Vagina (tissue), 2 donors: ENCODE data around the gene MAPK13. TPM values are rescaled to one million over a fixed set of nuclear protein-coding genes. Genes with fewer than 3 reads are reported as not detected.
"Not testable (repeated sequence)": the region's sequence is repeated elsewhere in the genome, so short reads cannot be mapped to it uniquely, and the experiment has no call there.

Source experiments
- DNase-seq, 2 donors: peaks; one replicate each; pipeline ENCODE4 v3.0.0-alpha.2; 2017; ENCODE audit errors: extremely low spot score in 2 of 2
- H3K27ac ChIP-seq: fragments of 200-600 bp; sonication (generic); one replicate; pipeline ENCODE4 v1.5.1; 2019
- H3K27me3 ChIP-seq: fragments of 200-600 bp; sonication (generic); one replicate; pipeline ENCODE4 v1.5.1; 2019
- H3K36me3 ChIP-seq, 2 donors: fragments of 200-600 bp; sonication (generic); one replicate each; pipeline ENCODE4 v1.5.1; 2017 to 2019
- H3K4me1 ChIP-seq: fragments of 200-600 bp; sonication (generic); one replicate; pipeline ENCODE4 v1.5.1; 2019
- H3K4me3 ChIP-seq, 2 donors: fragments of 200-600 bp; sonication (generic); 1 replicate in 1 of 2; 2 replicates in 1 of 2; pipeline ENCODE4 v1.5.1; 2016 to 2019
- H3K9me3 ChIP-seq: fragments of 200-600 bp; sonication (generic); one replicate; pipeline ENCODE4 v1.5.1; 2019
- CTCF ChIP-seq, 3 experiments: fragments of 450-650 bp in 2 of 3; fragments of 200-600 bp in 1 of 3; sonication (generic) in 1 of 3; IDR thresholded peaks; one replicate each; pipeline ENCODE4 v1.5.1; 2017 to 2019; ENCODE audit warnings: antibody characterized with exemption in 3 of 3, mild to moderate bottlenecking in 2 of 3, moderate library complexity in 2 of 3
- POLR2A ChIP-seq, 2 donors: fragments of 450-650 bp; IDR thresholded peaks; one replicate each; pipeline ENCODE4 v1.6.1; 2017; ENCODE audit warnings: antibody characterized with exemption in 2 of 2, mild to moderate bottlenecking in 2 of 2, moderate library complexity in 2 of 2
- POLR2AphosphoS5 ChIP-seq, 2 donors: sonication (generic); formaldehyde crosslinking; IDR thresholded peaks; one replicate each; pipeline ENCODE4 v1.9.0; 2017; ENCODE audit warnings: antibody characterized with exemption in 2 of 2, mild to moderate bottlenecking in 2 of 2, low read depth in 1 of 2; ENCODE audit not compliant: insufficient read depth in 1 of 2
- intact Hi-C: fragments of 100-400 bp; cut with DNase I; formaldehyde crosslinking; loops from one replicate; pipeline ENCODE4 v1.15.1; 2023
- total RNA-seq: library from RNA; depleted of rRNA; stranded (reverse); fragments of >200 nt; gene quantifications from one replicate; pipeline ENCODE4 v1.2.3, GENCODE V29; 2016

MAPK13 gene
- total RNA-seq = 21.9 TPM

DNA sequence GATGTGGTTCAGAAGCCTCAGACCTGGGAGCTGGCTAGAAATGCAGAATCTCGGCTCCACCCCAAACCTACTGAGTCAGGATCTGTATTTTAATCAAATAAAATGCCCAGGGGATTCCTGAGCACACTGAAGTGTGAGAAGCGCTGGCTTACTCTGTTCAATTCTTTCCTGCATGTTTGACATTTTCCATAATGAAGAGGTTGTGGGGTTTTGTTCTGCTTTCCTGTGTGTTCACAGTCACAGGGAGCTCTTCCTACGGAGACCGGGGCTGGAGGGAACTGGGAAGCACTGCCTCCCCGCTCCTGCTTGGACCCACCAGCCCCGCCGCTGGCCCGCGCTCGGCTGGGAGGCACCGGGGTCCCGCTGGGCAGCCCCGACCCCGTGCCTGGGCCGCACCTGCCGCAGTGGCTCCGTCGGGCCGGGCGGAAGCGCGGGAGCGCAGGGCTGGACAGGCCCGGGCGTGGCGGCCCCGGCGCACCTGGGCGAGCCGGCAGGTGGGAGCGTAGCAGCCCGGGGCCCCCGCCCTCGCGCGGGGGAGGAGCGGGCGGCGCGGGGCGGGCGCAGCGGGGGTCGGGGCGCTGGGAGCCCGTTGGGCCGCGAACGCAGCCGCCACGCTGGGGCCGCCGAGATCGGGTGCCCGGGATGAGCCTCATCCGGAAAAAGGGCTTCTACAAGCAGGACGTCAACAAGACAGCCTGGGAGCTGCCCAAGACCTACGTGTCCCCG is at the start of gene MAPK13:
TSS of gene MAPK13 (plus strand) at position 573 of the 726 bp plus-strand sequence. CDS start at position 643, 70 bp downstream.
- Histone ChIP-seq H3K9me3 (no peaks in the 10 kb centered on the region), H3K27me3 (no peaks in the 10 kb centered on the region), H3K4me1 (peaks cover 24% of the 10 kb centered on the region), H3K4me3 (peak within 1 kb of the TSS; percentile 50 to 59), H3K36me3 (no peaks in the 10 kb centered on the region), H3K27ac (peak within 1 kb of the TSS; percentile 73)
- intact Hi-C loops = loop anchor here (5.0 kb wide), 1 partner anchor 67 kb away; the partner anchor contains the start of gene BRPF3
- no peak for DNase-seq
- TF ChIP-seq CTCF (IDR thresholded peaks at IDR 0.05) (no peak), POLR2A (IDR thresholded peaks at IDR 0.05) (no peak), POLR2AphosphoS5 (IDR thresholded peaks at IDR 0.05; ENCODE audit: insufficient read depth in 1 of 2, low read depth in 1 of 2) (no peak)

DNA sequence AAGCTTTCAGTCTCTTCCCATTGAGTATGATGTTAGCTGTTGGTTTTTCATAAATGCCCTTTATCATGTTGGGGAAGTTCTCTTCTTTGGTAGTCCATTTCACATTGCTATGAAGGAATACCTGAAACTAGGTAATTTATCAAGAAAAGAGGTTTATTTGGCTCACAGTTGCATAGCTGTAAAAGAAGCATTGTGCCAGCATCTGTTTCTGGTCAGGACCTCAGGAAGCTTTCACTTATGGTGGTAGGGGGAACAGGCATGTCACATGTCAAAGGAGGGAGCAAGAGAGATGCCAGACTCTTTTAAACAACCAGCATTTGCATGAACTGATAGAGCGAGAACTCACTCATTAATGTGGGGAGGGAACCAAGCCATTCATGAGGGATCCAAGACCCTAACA is 48.0 kb upstream of the MAPK13 start:
- intact Hi-C loops = no loop called here
- no peak for DNase-seq
- Histone ChIP-seq H3K36me3 (peaks cover 0 to 56% of the 10 kb centered on the region in 2 donors), H3K27me3 (no peaks in the 10 kb centered on the region), H3K4me1 (no peaks in the 10 kb centered on the region), H3K4me3 (no peak overlapping the region), H3K9me3 (no peaks in the 10 kb centered on the region), H3K27ac (no peak overlapping the region)
- no peak for TF ChIP-seq CTCF (IDR thresholded peaks at IDR 0.05)
- TF ChIP-seq POLR2A (IDR thresholded peaks at IDR 0.05) = no peak
- TF ChIP-seq POLR2AphosphoS5 (IDR thresholded peaks at IDR 0.05; ENCODE audit: insufficient read depth in 1 of 2, low read depth in 1 of 2) = no peak

DNA sequence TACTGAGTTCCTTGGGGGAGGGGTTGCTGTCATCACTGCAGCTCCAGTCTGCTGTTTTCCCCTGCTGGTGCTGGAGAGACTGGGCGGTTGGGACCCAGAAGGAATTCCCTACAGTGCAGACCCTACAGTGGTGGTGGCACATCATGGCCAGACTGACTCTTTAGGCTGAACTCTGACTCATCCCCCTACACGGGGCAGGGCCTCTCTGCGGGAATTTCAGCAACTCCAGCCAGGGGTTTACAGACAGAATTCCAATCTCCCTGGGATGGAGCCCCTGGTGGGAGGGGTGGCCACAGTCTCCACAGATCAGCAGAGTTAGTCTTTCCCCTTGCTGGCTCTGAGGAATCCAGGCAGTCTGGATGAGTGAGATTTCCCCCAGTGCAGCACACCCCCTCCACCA is 46.9 kb upstream of the MAPK13 start:
- H3K4me1 ChIP-seq = no peaks in the 10 kb centered on the region
- DNase-seq = no peak
- TF ChIP-seq POLR2AphosphoS5 (IDR thresholded peaks at IDR 0.05; ENCODE audit: insufficient read depth in 1 of 2, low read depth in 1 of 2) = no peak
- no peak for TF ChIP-seq POLR2A (IDR thresholded peaks at IDR 0.05)
- TF ChIP-seq CTCF (IDR thresholded peaks at IDR 0.05) = no peak
- peaks cover 0 to 55% of the 10 kb centered on the region in 2 donors for H3K36me3 ChIP-seq
- H3K27me3 ChIP-seq = no peaks in the 10 kb centered on the region
- intact Hi-C loops = no loop called here
- no peaks in the 10 kb centered on the region for H3K9me3 ChIP-seq
- H3K4me3 ChIP-seq = no peak overlapping the region
- H3K27ac ChIP-seq = no peak overlapping the region

DNA sequence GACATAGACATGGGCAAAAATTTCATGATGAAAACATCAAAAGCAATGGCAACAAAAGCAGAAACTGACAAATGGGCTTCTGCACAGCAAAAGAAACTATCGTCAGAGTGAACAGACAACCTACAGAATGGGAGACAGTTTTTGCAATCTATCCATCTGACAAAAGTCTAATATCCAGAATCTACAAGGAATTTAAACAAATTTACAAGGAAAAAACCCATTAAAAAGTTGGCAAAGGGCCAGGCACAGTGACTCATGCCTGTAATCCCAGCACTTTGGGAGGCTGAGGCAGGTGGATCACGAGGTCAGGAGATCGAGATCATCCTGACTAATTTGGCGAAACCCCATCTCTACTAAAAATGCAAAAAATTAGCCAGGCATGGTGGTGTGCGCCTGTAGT is 42.1 kb upstream of the MAPK13 start:
- DNase-seq, H3K4me1 ChIP-seq, H3K9me3 ChIP-seq, intact Hi-C loops, H3K4me3 ChIP-seq, H3K27ac ChIP-seq, H3K27me3 ChIP-seq: not testable (repeated sequence)
- H3K36me3 ChIP-seq = peaks cover 0 to 16% of the 10 kb centered on the region in 2 donors

GRCh38 chr6:36089048-36089447 is 41.3 kb upstream of the MAPK13 start:
- Histone ChIP-seq H3K4me1 (no peaks in the 10 kb centered on the region), H3K27me3 (no peaks in the 10 kb centered on the region), H3K27ac (no peak overlapping the region), H3K4me3 (no peak overlapping the region), H3K36me3 (peaks cover 0 to 8% of the 10 kb centered on the region in 2 donors), H3K9me3 (no peaks in the 10 kb centered on the region)
- intact Hi-C loops = no loop called here
- no peak for TF ChIP-seq POLR2A (IDR thresholded peaks at IDR 0.05)
- TF ChIP-seq POLR2AphosphoS5 (IDR thresholded peaks at IDR 0.05; ENCODE audit: insufficient read depth in 1 of 2, low read depth in 1 of 2) = no peak
- TF ChIP-seq CTCF (IDR thresholded peaks at IDR 0.05) = no peak
- no peak for DNase-seq
